ENCODE data around the gene TCAP. TPM values are rescaled to one million over a fixed set of nuclear protein-coding genes. Genes with fewer than 3 reads are reported as not detected.

TCAP gene
- total and polyA plus RNA-seq, 10 donors: 1.5 to 3.2 (median 2.2) TPM

DNA sequence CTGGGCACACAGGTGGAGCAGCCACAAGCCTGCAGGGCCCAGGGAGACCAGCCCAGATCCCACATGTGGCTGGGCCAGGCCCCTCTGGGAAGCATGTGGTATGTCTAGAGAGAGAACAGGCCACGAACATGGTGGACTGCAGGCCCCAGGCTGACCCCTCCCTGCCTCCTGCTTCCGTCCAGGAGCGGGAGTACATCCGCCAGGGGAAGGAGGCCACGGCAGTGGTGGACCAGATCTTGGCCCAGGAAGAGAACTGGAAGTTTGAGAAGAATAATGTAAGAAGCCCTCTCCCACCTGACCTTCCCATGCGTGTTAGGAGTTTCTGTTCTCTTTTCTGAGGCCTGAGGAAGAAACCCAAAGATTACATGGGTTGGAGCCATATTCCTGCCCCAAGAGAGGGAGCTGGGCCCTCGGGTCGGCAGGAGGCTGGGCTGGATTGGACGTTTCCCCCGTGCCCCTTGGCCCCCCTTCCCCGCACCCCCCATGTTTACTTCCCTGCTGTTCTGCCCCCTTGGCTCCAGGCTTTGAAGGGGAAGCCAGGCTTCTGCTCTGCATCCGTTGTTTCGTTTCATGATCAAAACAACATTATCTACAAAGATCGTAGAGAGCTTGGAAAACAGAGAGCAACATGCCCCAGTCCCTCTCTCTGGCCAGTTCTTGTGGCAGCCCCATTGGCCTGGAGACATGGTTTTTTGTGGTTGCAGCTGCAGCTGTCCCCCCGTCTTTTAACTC is 5.7 kb upstream of the TCAP start:
- H3K36me3 ChIP-seq: peaks cover 3 to 99% (median 67%) of the 10 kb centered on the region in 6 donors
- 40 to 50% (median 41%) methylated on average over 14 to 15 of the region's 15 CpGs for WGBS, 5 donors
- peak in 2 of 3 donors; percentile 40 to 48 for TF ChIP-seq POLR2AphosphoS5 (IDR thresholded peaks at IDR 0.05)
- no peak for TF ChIP-seq POLR2A (IDR thresholded peaks at IDR 0.05)
- H3K27me3 ChIP-seq (replicated peaks in 1 of 7): no peaks in the 10 kb centered on the region
- peak; percentile 72 for DNase-seq
- H3K4me3 ChIP-seq: no peak overlapping the region
- peaks cover 0 to 71% (median 25%) of the 10 kb centered on the region in 6 donors for H3K4me1 ChIP-seq
- intact Hi-C loops (cut with DNase I; ENCODE audit: low total_unique reads): no loop called here
- no peaks in the 10 kb centered on the region for H3K9me3 ChIP-seq
- peak overlapping the region in 6 of 8 donors; percentile 20 to 85 (median 70) for H3K27ac ChIP-seq

DNA sequence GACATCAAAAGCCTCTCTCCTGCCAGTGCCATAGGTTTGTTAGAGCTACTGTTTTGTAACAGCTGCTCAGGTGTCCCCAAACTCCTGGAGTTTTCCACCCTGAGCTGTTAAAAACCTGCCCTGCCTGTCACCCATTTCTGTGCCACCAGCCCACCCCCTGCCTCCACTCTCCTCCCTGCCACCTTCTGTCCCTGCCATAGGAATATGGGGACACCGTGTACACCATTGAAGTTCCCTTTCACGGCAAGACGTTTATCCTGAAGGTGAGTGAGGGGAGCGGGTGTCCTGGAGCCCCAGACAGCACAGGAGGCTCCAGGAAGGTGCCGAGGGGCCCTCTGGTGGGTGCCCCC is 5.2 kb upstream of the TCAP start:
- H3K4me1 ChIP-seq: peaks cover 0 to 65% (median 25%) of the 10 kb centered on the region in 6 donors
- DNase-seq: peak; percentile 46
- peaks cover 0 to 4% (median 0%) of the 10 kb centered on the region in 7 donors for H3K27me3 ChIP-seq (replicated peaks in 1 of 7)
- peak overlapping the region in 5 of 8 donors; percentile 48 to 85 (median 76) for H3K27ac ChIP-seq
- 62 to 74% (median 67%) methylated on average over 4 to 5 of the region's 5 CpGs for WGBS, 5 donors
- peaks cover 3 to 93% (median 65%) of the 10 kb centered on the region in 6 donors for H3K36me3 ChIP-seq
- intact Hi-C loops (cut with DNase I; ENCODE audit: low total_unique reads): no loop called here
- H3K9me3 ChIP-seq: no peaks in the 10 kb centered on the region
- no peak for TF ChIP-seq POLR2AphosphoS5 (IDR thresholded peaks at IDR 0.05)
- TF ChIP-seq, protein P1, sequence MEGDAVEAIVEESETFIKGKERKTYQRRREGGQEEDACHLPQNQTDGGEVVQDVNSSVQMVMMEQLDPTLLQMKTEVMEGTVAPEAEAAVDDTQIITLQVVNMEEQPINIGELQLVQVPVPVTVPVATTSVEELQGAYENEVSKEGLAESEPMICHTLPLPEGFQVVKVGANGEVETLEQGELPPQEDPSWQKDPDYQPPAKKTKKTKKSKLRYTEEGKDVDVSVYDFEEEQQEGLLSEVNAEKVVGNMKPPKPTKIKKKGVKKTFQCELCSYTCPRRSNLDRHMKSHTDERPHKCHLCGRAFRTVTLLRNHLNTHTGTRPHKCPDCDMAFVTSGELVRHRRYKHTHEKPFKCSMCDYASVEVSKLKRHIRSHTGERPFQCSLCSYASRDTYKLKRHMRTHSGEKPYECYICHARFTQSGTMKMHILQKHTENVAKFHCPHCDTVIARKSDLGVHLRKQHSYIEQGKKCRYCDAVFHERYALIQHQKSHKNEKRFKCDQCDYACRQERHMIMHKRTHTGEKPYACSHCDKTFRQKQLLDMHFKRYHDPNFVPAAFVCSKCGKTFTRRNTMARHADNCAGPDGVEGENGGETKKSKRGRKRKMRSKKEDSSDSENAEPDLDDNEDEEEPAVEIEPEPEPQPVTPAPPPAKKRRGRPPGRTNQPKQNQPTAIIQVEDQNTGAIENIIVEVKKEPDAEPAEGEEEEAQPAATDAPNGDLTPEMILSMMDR (IDR thresholded peaks at IDR 0.05 in 8 of 11, conservative IDR thresholded peaks at IDR 0.05 in 3 of 11): no peak
- TF ChIP-seq POLR2A (IDR thresholded peaks at IDR 0.05): no peak
- no peak overlapping the region for H3K4me3 ChIP-seq

DNA sequence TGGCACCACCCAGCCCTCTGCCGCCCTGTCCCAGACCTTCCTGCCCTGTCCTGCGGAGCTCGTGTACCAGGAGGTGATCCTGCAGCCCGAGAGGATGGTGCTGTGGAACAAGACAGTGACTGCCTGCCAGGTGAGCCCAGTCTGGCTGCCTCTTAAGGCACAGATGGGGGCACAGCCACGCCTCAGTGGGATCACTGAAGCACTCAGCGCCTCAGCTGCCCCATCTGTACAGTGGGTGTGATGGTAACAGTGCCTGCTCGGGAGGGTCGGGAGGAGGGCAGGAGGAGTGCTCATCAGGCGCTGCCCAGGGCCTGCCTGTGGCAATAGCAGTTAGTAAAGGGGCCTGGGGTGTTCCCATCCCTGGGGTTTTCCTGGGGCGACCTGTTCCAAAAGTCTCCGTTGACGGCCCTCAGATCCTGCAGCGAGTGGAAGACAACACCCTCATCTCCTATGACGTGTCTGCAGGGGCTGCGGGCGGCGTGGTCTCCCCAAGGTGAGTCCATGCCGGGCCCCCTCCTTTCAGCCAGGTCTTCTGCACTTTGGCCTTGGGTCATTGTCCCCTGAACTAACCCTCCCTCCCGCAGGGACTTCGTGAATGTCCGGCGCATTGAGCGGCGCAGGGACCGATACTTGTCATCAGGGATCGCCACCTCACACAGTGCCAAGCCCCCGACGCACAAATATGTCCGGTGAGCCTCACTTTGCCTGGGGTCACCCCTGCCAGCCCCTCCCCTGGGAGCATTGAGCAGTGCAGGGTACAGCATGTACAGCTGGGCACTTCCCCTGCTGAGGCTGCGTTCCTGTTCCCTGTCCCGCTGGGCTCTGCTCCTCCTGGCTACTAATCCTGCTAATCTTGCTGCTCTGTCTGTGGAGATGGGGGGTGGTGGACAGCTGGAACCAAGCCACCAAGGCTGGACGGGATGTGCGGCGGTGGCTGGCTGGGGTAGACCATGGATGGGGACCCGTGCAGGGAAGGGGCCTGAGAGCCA is 4.5 kb upstream of the TCAP start:
- peaks cover 3 to 86% (median 62%) of the 10 kb centered on the region in 6 donors for H3K36me3 ChIP-seq

More for the DNA sequence above, 4.5 kb upstream of the TCAP start:
- Histone ChIP-seq H3K27ac (peak overlapping the region in 4 of 8 donors; percentile 63 to 85 (median 76)), H3K27me3 (replicated peaks in 1 of 7) (peaks cover 0 to 11% (median 0%) of the 10 kb centered on the region in 7 donors), H3K9me3 (no peaks in the 10 kb centered on the region), H3K4me3 (no peak overlapping the region), H3K4me1 (peaks cover 0 to 67% (median 25%) of the 10 kb centered on the region in 6 donors)
- TF ChIP-seq POLR2AphosphoS5 (IDR thresholded peaks at IDR 0.05): peak in 2 of 3 donors; percentile 23 to 44
- TF ChIP-seq, protein P1 (IDR thresholded peaks at IDR 0.05 in 8 of 11, conservative IDR thresholded peaks at IDR 0.05 in 3 of 11): no peak
- intact Hi-C loops (cut with DNase I; ENCODE audit: low total_unique reads): no loop called here
- peak; percentile 66 for DNase-seq
- 91 to 94% (median 93%) methylated on average over 18 to 35 of the region's 35 CpGs for WGBS, 5 donors

All from spleen (tissue), 11 donors.